Hippocampal formation (tissue), 2 donors: ENCODE data around the gene ETNPPL.

Source experiments
- DNase-seq, 2 donors: peaks; one replicate each; lab custom pipeline; 2025; lab: John Stamatoyannopoulos, UW

ETNPPL gene

DNA sequence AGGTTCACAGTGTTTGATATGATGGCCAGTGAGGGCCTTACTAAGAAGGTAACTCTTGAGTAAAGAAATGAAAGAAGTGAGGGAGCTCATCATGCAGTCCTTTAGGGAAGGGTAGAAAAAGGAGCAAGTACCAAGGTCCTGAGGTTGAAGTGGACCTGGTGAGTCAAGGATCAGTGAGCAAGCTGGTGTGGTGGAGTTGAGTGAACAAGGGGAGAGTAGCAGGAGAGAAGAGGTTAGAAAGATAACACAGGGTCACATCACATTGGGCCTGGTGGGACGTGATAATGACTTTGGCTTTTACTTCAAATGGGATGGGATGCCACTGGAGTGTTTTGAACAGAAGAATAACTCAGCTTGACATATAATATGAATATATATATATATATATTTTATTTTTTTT lies 67.8 kb downstream of the ETNPPL start:
- no peak for DNase-seq

DNA sequence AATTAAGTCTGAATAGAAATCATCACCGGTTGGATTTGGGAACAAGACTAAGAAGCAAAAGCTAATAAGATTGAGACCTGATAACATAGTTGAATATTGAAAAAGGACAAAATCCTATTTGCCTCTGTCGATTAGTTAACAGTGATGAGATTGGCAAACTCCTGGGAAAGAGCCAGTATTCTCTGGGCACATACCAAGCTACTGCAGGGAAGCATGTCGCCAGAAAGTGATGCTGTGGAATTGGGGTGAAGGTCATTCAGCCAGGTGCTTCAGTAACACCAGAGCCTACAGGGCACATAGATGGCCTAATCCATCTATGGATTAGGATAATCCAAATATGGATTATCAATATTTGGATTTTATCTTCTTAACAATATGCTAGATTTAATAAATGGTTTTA lies 68.4 kb downstream of the ETNPPL start:
- no peak for DNase-seq

DNA sequence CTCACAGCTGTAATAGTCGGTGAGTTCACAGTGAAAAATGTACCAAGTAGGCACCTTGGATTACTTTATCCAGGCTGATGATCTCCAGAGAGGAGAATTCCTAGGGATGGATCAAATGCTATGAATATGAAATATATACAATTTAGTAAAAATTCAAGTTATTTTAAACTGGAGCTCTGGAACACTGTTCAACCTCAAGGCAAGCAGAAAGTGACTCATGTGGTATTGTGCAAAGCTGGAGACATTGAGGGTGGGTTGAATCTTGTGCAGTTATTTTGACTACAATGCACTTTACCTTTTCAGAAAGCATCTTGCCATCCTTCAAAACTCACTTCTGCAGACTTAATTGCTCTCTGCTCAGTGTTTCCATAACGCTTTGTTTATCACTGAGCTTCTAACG lies 69.0 kb downstream of the ETNPPL start:
- DNase-seq = no peak

DNA sequence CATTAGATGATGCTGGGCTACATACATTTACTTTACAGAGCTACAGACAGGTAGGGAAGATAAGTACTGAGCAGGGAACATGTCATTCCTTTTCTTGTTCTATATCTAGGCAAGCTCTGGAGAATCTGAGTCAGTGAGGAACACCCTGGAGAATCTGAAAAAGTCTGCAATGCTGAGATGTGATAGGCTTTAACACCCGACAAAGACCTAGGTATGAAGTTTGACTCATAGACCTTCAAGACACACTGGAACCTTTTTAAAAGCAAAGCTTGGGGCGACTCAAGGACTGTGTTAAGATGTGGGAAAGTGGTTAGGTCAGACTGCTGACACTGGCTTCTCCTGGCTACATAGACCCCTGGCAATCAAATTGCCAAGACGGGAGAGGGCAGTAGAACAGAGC lies 69.6 kb downstream of the ETNPPL start:
- DNase-seq = no peak
